HG03342 (cell line): ENCODE measurements around the gene TEDC2.

Experiments
- ATAC-seq: cut with Tn5 transposase; IDR thresholded peaks from one replicate; pipeline ENCODE4 v1.9.1; 2021; ENCODE audit warnings: mild to moderate bottlenecking, moderate library complexity; ENCODE audit not compliant: unreplicated experiment

TEDC2 gene

DNA sequence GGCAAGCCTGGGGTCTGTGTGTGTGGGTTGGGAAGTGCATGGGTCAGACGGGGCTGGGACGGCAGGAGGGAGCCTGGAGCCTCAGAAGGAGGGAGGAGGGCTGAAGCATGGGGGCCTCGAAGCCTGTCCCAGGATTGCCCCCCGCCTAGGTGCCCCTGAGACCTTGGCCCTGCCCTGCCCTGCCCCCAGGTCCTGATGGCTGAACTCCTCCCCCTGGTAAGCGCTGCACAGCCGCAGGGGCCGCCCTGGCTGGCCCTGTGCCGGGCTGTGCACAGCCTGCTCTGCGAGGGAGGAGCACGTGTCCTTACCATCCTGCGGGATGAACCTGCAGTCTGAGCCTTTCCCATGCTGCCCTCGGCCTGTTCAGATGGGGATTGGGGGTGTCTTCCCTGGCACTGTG, 4.4 kb downstream of the TEDC2 start:
- no peak for ATAC-seq

DNA sequence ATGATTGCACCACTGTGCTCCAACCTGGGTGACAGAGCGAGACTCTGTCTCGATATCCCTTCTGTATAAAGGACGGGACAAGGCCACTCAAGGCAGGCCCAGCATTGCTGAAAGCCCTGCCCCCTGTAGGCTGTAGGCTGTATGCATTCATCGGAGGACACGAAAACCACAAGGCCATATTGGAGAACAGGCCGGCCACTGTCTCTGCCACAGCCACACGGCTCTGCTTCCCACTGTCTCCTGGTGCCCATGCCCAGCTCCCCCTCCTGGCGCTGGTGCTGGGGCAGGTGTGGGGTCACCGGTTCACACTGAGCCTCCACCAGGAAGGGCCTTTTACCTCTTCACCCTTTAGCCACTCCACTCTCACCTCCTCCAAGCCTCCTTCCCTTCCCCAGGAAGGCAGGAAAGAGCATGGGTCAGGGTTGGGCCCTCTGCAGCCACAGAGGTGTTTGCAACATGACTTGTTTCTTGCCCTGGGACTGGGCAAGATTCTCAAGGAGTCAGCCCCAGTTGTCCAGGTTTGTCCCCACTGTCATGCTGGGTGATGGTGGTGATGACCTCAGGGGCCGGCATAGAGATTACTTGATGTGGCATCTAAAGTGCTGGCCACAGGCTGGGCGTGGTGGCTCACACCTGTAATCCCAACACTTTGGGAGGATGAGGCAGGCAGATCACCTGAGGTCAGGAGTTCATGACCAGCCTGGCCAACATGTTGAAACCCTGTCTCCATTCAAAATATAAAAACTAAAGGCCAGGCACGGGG, 5.9 kb downstream of the TEDC2 start:
- no peak for ATAC-seq

DNA sequence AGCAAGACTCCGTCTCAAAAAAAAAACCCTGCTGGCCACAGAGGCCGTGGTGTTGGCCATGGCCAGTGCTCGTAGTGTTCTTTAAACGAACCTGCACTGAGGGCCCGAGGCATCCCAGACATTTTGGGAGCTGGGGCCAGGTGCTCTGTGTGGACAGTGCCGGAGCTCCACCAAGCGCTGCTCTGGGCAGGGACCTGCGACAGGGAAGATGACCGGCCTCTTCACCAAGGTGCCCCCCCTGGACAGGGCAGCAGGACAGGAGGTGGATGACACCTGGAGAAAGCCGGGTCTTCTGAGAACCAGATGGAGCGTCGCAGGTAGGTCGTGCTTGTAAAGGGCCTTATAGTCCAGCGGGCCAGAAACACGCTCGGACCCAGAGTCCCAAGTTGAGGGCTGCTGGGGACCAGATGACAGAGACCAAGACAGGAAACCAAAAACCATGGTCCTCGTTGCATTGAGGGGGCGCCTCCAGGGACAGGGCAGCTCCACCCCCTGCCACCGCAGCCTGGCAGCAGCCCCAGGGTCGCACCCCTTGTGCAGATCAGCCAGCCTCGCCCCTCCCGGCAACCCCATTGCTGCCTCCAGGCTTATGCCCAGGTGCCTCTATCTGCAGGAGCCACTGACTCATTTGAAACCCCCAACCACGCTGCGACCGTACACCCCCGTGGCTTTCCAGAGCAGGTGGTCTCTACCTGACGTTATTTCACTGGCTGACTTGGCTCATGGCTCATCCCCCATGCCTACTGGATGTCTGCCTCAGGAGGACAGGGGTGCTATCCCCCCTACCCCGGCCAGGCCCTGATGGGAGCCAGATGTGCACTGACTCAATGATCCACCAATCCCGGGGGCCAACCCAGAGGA, 7.0 kb downstream of the TEDC2 start:
- ATAC-seq, result no peak

DNA sequence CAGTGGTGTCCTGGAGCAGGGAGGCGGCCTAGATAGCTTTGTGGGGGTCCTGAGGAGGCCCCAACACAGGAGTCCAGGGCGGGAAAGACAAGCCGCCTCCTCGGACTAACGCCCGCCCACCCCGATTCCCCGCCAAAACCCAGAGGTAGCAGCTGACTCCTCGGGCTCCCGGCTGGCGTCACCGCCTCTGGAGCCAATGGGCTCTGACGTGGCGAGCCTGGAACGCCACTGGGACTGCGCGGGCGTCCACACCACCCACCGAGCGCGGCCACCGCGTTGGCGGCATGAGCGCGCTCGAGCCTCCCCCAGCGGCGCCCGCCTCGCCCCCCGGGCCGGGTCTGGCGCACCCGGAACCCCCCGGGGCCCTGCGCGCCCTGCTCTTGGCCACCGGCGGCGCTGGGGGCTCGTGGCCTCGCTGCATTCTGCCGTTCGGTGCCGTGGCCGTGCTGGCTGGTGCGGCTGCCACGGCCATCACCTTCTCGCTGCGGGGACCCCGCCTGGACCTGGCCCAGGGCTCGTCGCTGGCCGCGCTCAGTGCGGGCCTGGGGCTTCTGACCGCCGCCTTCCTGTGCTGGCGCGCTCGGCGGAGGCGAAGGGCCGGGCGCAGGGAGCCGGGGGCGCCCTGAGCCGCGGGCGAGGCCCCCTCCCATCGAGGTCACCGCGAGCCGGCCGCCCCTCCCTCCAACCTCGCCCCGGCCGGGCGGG, 7.8 kb downstream of the TEDC2 start:
- ATAC-seq, result no peak

DNA sequence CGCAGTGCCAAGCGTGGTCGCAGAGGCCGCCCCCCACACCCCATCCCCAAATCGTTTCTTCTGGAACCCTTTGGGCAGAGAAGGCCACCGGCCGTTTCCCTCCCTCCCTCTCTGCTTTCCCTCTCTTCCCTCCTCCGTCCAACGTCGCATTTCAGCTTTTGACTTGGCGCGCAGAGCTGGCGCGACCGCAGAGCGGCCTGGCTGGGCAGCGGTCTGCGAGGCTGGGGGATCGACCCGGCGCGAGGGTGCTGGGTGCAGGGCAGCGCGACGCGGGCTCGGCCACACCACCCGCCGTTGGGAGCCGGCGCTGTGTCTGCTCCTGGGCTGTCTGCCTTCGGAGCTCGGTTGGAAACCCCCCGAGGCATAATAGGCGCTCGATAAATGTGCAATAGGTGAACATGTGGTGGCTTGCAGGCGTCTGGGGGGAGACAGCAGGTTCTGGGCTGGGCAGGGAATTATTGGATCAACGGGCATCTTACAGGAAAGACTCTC, 8.4 kb downstream of the TEDC2 start:
- ATAC-seq, result no peak

DNA sequence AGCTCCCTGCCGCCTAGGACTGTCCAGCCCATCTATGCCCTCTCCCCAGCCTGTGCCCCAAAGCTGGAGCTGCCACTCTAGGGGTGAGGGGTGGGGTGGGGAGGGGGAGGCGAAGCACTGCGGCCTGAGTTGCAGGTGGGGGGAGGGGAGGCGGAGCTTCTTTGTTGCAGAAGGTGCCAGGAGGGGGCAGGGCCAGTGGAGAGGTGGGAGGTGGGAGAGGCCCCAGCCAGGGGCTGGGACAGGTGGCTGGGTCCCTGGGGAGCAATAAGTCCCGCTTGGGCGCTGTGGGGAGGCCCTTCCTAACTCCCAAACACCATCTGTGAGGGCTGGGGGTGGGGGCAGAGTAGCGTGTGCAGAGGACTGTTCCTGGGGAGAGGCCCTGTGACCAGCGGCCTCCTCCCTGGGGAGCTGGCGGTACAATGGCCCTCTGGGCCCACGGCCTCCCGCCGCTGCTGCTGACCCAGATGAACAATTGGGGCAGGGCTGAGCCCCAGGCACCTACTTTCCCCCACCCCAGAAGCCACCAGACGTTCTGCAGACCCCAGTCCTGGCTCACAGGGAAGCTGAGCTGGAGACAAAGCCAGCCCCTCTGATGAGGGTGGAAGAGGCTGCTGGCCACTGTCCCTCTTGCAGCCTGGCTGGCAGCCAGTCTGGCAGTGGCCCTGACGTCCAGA, 9.0 kb downstream of the TEDC2 start:
- ATAC-seq, result no peak

DNA sequence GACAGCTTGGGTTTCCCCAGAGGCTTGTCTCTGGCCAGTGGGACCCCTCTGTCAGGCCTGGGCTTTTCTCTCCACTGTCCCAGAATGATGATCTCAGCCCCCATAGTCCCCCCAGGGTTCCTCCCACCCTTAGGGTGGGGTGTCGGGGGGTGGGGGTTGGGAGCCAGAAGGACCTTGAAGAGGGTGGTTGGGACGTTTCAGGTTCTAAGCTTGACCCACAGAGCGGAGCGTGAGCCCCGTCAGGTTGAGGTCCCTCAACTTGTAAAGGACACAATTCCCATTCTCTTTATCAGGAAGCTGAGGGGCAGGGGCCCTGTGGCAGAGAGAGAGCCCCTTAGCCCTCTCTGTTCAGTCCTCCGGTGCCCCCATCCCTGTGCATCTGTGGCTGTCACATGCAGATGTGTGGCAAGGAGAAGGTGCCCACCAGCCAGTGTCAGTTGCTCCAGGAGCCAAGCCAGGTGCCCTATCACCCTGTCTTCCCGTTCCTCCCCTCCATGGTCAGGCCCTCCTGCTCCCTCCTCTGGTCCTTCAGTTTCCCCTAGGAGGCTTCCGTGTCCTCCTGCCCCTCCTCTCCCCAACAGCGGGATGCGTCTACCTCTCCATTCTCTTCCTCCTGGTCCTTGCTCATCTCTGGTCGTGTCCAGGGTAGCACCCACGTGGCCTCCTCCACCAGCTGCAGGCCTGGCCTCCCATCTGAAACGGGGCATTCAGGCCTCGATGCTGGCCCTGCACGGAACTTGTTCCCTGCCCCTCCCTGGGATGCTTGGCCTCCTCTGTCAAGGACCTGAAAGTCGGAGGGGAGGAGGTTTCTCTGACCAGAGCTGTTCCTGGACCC, 9.7 kb downstream of the TEDC2 start:
- no peak for ATAC-seq

DNA sequence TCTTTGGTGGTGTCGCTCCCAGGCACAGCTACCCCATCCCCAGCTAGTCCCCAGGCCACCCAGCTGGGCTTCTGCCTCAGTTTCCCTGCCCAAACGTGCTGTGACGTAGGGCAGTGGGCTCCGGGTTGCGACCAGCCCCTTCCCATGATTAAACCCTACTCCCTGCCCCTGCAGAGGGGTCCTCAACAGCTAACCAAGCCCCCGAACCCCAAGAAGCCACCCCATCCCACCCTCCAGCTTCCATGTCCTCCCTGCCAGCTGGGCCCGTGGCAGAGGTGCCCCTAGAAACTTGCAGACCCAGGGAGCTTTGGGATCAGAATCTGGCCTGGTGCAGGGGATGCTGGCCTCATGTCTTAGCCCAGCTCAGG, 10.3 kb downstream of the TEDC2 start:
- ATAC-seq, result no peak

DNA sequence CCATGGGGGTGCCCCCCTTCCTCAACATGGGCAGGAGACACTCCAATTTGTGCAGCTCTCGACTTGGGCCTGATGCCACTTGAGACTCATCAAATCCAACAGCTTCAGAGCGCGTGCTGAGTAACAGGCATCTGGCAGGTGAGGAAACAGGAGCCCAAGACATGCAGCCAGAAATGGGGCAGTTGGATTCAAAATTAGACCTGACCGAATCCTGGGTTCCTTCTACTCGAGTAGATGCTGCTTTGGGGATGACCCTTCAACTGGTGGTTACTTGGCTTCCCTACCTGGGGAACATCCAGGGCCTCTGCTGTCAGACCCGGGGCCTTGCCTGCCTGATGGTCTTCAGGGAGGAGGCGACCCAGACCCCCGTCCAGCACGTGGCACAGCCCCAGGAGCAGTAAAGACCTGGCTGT, 10.7 kb downstream of the TEDC2 start:
- no peak for ATAC-seq

DNA sequence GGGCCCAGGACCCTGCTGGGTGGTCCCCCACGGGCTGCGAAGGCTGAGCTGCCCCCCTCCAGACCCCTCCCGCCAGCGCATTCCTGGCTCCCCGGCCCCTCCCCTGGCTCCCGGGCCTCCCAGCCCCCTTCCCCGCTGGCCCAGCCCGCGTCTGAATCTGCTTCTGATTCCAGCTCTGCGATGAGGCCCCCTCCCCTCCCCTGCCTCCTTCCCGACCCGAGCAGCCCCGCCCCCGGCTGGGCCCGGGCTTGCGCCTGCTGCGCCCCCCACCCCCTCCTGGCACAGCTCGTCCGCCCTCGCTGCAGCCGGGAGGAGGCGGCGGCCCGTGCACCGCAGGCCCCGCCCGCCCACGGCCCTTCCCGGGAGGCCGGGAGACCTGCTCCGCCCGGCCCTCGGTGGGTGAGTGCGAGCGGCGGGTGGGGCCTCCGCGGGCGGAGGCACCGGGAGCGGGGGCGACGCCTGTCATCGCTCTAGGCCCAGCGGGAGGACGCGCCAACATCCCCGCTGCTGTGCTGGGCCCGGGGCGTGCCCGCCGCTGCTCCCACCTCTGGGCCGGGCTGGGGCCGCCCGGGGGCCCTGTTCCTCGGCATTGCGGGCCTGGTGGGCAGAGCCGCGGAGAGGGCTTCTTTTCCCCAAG, 11.2 kb downstream of the TEDC2 start, which contains the start of gene NTN3:
Gene NTN3, plus strand, starts transcription at position 282 of the 637 bp plus-strand sequence. CDS start 405 bp downstream, outside the sequence.
- no peak for ATAC-seq

DNA sequence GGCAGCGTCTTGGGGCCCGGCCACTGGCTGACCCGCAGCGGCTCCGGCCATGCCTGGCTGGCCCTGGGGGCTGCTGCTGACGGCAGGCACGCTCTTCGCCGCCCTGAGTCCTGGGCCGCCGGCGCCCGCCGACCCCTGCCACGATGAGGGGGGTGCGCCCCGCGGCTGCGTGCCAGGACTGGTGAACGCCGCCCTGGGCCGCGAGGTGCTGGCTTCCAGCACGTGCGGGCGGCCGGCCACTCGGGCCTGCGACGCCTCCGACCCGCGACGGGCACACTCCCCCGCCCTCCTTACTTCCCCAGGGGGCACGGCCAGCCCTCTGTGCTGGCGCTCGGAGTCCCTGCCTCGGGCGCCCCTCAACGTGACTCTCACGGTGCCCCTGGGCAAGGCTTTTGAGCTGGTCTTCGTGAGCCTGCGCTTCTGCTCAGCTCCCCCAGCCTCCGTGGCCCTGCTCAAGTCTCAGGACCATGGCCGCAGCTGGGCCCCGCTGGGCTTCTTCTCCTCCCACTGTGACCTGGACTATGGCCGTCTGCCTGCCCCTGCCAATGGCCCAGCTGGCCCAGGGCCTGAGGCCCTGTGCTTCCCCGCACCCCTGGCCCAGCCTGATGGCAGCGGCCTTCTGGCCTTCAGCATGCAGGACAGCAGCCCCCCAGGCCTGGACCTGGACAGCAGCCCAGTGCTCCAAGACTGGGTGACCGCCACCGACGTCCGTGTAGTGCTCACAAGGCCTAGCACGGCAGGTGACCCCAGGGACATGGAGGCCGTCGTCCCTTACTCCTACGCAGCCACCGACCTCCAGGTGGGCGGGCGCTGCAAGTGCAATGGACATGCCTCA, 12.0 kb downstream of the TEDC2 start:
- ATAC-seq, result no peak

DNA sequence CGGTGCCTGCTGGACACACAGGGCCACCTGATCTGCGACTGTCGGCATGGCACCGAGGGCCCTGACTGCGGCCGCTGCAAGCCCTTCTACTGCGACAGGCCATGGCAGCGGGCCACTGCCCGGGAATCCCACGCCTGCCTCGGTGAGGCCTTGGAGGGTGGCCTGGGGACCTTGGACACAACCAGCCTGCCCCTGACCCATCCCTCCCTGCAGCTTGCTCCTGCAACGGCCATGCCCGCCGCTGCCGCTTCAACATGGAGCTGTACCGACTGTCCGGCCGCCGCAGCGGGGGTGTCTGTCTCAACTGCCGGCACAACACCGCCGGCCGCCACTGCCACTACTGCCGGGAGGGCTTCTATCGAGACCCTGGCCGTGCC, 12.6 kb downstream of the TEDC2 start:
- ATAC-seq, result no peak

DNA sequence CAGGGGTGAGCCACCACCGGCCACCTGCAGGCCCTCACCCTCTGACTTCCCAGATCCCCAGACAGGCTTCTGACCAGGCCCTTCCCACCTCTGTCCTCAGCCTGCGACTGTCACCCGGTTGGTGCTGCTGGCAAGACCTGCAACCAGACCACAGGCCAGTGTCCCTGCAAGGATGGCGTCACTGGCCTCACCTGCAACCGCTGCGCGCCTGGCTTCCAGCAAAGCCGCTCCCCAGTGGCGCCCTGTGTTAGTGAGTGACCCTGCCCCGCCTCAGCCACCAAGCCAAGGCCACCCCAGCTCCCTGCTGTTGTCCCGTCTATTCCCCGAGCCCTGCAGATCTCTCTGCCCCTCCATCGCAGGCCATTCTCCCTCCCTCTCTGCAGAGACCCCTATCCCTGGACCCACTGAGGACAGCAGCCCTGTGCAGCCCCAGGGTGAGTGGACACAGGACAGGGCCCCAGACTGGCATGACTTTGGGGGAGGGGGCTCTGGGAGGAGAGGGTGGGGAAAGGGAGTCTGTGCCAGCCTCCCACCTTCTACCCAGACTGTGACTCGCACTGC, 13.1 kb downstream of the TEDC2 start:
- ATAC-seq, result no peak

DNA sequence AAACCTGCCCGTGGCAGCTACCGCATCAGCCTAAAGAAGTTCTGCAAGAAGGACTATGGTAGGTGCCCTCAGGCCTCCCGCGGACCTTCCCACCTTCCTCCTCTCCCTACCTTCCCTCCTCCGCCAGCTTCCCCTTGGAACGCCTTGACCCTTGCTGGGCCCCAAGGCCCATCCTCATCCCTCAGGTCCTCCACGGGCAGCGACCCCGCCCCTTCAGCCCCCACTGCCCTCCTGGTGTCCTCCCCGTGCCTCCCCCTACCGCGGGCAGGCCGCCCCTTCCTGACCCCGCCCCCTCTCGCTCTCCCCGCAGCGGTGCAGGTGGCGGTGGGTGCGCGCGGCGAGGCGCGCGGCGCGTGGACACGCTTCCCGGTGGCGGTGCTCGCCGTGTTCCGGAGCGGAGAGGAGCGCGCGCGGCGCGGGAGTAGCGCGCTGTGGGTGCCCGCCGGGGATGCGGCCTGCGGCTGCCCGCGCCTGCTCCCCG, 13.6 kb downstream of the TEDC2 start:
- no peak for ATAC-seq

DNA sequence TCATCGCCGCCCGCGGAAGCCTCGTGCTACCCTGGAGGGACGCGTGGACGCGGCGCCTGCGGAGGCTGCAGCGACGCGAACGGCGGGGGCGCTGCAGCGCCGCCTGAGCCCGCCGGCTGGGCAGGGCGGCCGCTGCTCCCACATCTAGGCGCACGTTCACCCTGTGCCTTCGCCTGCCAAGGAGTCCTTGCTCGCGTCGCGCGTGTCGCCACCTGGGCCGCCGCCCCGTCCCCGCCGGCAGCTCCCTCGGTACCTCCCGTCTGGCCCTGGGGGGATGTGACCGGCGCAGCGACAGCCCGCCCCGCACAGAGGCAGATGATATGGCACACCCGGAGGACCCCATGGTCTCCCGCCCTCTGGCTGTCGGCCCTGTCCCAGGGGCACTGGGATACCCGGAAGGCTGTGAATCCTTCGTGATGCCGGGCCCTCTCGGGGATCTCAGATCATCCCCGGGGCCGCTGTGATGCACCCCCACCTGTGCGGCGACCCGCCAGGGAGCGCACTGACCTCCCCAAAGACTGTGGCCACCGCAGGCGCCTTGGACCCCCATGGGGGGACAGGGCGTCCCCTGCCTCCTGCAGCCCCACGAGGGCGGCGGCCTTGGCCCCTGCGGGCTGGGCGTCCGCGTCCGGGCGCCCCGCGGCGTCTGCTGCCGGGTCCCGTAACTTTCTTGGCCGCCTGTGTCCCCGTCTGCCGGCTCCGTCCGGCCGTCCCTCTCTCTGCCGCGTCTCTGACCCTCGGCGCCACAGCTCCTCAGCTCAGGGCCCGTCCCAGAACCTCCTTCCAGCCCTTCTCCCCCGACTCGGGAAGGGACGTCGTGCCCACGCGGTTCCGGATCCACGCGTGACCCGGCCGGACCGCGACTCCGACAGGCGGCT, 14.3 kb downstream of the TEDC2 start:
- ATAC-seq, result no peak

DNA sequence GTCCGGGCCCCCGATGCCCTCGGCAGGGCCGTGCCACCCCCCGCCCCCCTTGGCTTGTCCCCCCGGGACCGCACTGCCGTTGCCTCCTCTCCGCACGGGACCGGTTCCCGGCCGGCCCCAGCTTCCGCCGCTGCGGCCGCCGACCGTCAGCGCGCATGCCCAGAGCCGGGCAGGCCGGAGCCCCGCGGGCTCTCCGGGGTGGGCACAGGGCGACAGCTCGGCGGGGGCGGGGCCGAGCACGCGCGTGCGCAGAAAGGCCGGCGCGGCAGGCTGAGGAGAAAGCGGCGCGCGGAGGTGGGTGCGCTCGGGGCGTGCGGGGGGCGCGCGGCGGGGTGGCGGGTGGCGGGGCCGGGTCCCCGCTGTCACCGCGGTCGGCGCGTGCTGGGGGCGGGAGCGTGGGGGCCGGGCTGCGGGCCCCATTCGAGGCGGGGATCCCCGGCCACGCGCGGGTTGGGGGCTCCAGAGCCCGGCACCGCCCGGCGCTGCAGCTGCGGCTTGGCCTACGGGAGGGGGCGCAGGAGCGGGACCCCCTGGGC, 15.0 kb downstream of the TEDC2 start, which contains the start of gene TBC1D24:
Gene TBC1D24, plus strand, starts transcription at position 251 of the 536 bp plus-strand sequence. CDS start 21,022 bp downstream, outside the sequence.
- peak; percentile 53 for ATAC-seq
